ENCODE measurements around the gene KRTAP20-3. TPM values are rescaled to one million over a fixed set of nuclear protein-coding genes. Genes with fewer than 3 reads are reported as not detected.

KRTAP20-3 gene
- total RNA-seq, 2 experiments from 2014 or later, result not detected

DNA sequence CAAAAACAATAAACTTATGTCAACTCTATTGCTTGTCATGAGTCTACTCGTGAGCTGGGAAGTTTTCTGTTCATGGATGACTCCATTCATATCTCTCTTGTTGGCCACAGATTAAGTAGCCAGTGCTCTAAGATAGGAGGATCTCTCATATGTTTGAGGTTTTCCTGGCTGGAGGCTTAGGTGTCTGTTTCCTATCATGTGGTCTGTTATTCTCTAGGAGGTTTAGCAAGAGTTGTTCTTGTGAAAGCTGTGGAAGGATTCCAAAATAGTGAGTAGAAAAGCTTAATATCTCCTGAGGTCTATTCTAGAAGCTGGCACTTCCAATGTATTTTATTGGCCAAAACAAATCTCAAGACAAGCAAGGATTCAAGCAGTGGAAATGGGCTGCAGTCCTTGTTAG lies 13.5 kb upstream of the KRTAP20-3 start:
- Mint-ChIP-seq H3K36me3 (ENCODE audit: low read depth) (no peaks in the 10 kb centered on the region), H3K9me3 (peaks cover 3% of the 10 kb centered on the region), H3K27ac (no peak overlapping the region), H3K4me1 (no peaks in the 10 kb centered on the region), H3K4me3 (no peak overlapping the region), H3K27me3 (no peaks in the 10 kb centered on the region)
- no peak for DNase-seq
- ChIA-PET POLR2A (no interaction called here), CTCF (interaction anchor here (0.8 kb wide), 1 partner anchor 213 kb away, joined by 5 read pairs; no protein-coding TSS in a partner anchor)

- Mint-ChIP-seq H3K4me1 (no peaks in the 10 kb centered on the region), H3K4me3 (no peak within 1 kb of the TSS), H3K27me3 (no peaks in the 10 kb centered on the region), H3K36me3 (ENCODE audit: low read depth) (no peaks in the 10 kb centered on the region), H3K27ac (no peak within 1 kb of the TSS), H3K9me3 (no peaks in the 10 kb centered on the region)
- DNase-seq, result no peak
- ChIA-PET POLR2A (no interaction called here), CTCF (no interaction called here)
Observed at GRCh38 chr21:30634906-30635305, 7.8 kb upstream of the KRTAP20-3 start, which contains the start of gene KRTAP20-2. TSS of gene KRTAP20-2 (plus strand) at chr21:30635206. CDS start at chr21:30635264, 58 bp downstream.

- no peaks in the 10 kb centered on the region for H3K36me3 Mint-ChIP-seq (ENCODE audit: low read depth)
- H3K27ac Mint-ChIP-seq, result no peak overlapping the region
- POLR2A ChIA-PET, result no interaction called here
- no peaks in the 10 kb centered on the region for H3K4me1 Mint-ChIP-seq
- CTCF ChIA-PET, result no interaction called here
- H3K4me3 Mint-ChIP-seq, result no peak overlapping the region
- no peaks in the 10 kb centered on the region for H3K9me3 Mint-ChIP-seq
- H3K27me3 Mint-ChIP-seq, result no peaks in the 10 kb centered on the region
- DNase-seq, result no peak
Observed at GRCh38 chr21:30638686-30639085, 4.0 kb upstream of the KRTAP20-3 start.

- POLR2A ChIA-PET, result no interaction called here
- Mint-ChIP-seq H3K27ac (no peak overlapping the region), H3K9me3 (no peaks in the 10 kb centered on the region), H3K36me3 (ENCODE audit: low read depth) (no peaks in the 10 kb centered on the region), H3K4me3 (no peak overlapping the region), H3K4me1 (no peaks in the 10 kb centered on the region), H3K27me3 (peaks cover 2% of the 10 kb centered on the region)
- no peak for DNase-seq
- CTCF ChIA-PET, result no interaction called here
Observed at GRCh38 chr21:30646904-30647414, 4.3 kb downstream of the KRTAP20-3 start.

DNA sequence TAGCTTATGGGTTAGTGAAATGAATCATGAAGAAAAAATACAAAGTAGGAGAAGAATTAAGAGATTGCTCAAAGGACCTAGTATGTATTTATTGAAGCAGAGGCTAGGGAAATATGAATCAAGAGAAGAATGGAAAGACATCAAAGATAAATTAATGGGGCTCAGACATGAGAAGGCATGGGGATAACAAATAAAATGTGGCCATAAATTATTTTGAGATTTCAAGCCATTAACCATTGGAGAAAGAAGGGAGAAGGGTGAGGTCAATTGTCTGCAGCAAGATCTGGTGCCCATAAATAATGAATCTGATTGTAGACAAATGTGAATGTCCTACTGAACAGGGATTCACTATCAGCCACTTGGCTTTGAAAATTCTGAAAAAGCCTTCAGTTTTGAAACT lies 10.2 kb downstream of the KRTAP20-3 start:
- Mint-ChIP-seq H3K27ac (no peak overlapping the region), H3K27me3 (no peaks in the 10 kb centered on the region), H3K4me3 (no peak overlapping the region), H3K36me3 (ENCODE audit: low read depth) (no peaks in the 10 kb centered on the region), H3K4me1 (no peaks in the 10 kb centered on the region), H3K9me3 (no peaks in the 10 kb centered on the region)
- POLR2A ChIA-PET, result no interaction called here
- CTCF ChIA-PET, result no interaction called here
- no peak for DNase-seq

- H3K4me1 Mint-ChIP-seq, result no peaks in the 10 kb centered on the region
- H3K27me3 Mint-ChIP-seq, result no peaks in the 10 kb centered on the region
- peaks cover 9% of the 10 kb centered on the region for H3K9me3 Mint-ChIP-seq
- no peak overlapping the region for H3K4me3 Mint-ChIP-seq
- ChIA-PET CTCF (interaction anchor here (1.1 kb wide), 1 partner anchor 35 kb away, joined by 3 read pairs; no protein-coding TSS in a partner anchor), POLR2A (no interaction called here)
- no peak overlapping the region for H3K27ac Mint-ChIP-seq
- DNase-seq, result no peak
- H3K36me3 Mint-ChIP-seq (ENCODE audit: low read depth), result no peaks in the 10 kb centered on the region
Observed at GRCh38 chr21:30668776-30669175, 26.1 kb downstream of the KRTAP20-3 start.

DNA sequence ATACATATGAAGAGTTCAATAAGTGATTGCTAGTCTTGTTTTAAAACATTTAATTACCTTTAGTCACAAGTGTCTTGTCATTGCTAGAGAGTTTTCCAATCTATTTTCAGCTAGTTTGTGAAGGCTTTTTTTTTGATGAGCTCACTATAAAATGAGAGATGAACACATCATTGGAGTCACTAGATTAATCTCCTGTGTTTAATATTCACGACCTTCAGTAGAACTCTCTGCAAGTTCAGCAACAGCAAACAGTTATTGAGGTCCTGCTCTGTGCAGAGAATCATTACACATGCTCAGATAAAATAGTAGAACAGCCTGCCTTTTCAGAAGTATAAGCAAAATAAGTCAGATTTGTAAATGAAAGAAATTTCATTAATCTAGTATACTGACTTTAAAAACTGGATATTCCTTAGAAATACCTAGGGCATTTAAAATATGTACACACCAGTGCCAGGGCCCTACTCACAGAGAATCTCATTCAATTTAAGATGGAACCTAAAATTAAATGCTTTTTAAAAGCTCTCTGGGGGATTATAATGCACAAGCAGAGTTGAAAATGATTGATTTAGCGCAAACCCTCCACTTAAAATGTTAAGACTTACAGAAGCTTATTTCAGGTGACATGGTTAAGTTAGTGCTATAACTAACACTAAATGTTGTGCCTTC lies 30.5 kb downstream of the KRTAP20-3 start:
- CTCF ChIA-PET, result no interaction called here

GRCh38 chr21:30674312-30674711 lies 31.6 kb downstream of the KRTAP20-3 start:
- Mint-ChIP-seq H3K36me3 (ENCODE audit: low read depth) (no peaks in the 10 kb centered on the region), H3K9me3 (peaks cover 6% of the 10 kb centered on the region), H3K27me3 (no peaks in the 10 kb centered on the region), H3K4me1 (no peaks in the 10 kb centered on the region), H3K4me3 (no peak overlapping the region), H3K27ac (no peak overlapping the region)
- CTCF ChIA-PET, result no interaction called here
- DNase-seq, result no peak
- POLR2A ChIA-PET, result no interaction called here

More for the DNA sequence above, 30.5 kb downstream of the KRTAP20-3 start:
- no peak for DNase-seq
- Mint-ChIP-seq H3K27ac (no peak overlapping the region), H3K4me3 (no peak overlapping the region), H3K4me1 (no peaks in the 10 kb centered on the region), H3K9me3 (peaks cover 9% of the 10 kb centered on the region), H3K27me3 (no peaks in the 10 kb centered on the region), H3K36me3 (ENCODE audit: low read depth) (no peaks in the 10 kb centered on the region)
- POLR2A ChIA-PET, result no interaction called here

- H3K4me1 Mint-ChIP-seq, result no peaks in the 10 kb centered on the region
- ChIA-PET CTCF (no interaction called here), POLR2A (no interaction called here)
- no peak overlapping the region for H3K27ac Mint-ChIP-seq
- H3K27me3 Mint-ChIP-seq, result no peaks in the 10 kb centered on the region
- DNase-seq, result no peak
- peaks cover under 1% of the 10 kb centered on the region for H3K9me3 Mint-ChIP-seq
- no peaks in the 10 kb centered on the region for H3K36me3 Mint-ChIP-seq (ENCODE audit: low read depth)
- H3K4me3 Mint-ChIP-seq, result no peak overlapping the region
Observed at GRCh38 chr21:30676737-30677136, 34.1 kb downstream of the KRTAP20-3 start.

DNA sequence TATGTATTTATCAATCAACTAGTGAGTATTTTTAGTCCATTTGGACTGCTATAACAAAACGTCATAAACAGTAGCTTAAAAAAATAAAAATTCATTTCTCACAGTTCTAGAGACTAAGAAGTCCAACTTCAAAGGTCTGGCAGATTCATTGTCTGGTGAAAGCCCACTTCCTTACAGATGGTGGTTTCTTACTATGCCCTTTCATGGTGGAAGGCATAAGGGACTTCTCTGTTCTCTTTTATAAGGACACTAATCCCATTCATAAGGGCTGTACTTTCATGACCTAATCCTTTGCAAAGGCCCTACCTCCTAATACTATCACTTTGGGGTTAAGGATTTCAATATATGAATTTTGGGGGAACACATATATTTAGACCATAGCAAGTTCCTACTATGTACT lies 37.9 kb downstream of the KRTAP20-3 start:
- DNase-seq, result no peak
- H3K9me3 Mint-ChIP-seq, result no peaks in the 10 kb centered on the region
- H3K4me3 Mint-ChIP-seq, result no peak overlapping the region
- CTCF ChIA-PET, result no interaction called here
- H3K27ac Mint-ChIP-seq, result no peak overlapping the region
- no peaks in the 10 kb centered on the region for H3K36me3 Mint-ChIP-seq (ENCODE audit: low read depth)
- H3K27me3 Mint-ChIP-seq, result no peaks in the 10 kb centered on the region
- no peaks in the 10 kb centered on the region for H3K4me1 Mint-ChIP-seq
- POLR2A ChIA-PET, result no interaction called here

DNA sequence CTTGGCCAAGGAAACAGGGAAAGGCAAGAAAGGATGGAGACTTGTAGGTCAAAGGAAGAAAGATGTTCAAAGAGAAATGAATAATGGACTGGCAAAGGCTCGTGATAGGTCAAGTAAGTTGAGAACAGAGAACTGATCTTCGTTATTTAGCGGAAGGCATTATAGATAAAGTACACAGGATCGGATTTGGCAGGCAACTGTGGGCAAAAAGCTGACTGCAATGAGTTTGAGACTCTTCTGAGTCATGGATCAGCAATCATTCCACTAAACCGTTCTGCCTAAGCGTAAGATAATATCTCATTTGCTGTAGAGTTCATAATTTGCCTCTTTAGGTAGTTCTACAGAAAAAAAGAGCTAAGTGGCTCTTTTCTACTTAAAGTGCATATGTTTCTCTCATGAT lies 41.8 kb downstream of the KRTAP20-3 start:
- Mint-ChIP-seq H3K4me1 (no peaks in the 10 kb centered on the region), H3K27ac (no peak overlapping the region), H3K4me3 (no peak overlapping the region), H3K9me3 (no peaks in the 10 kb centered on the region), H3K36me3 (ENCODE audit: low read depth) (no peaks in the 10 kb centered on the region), H3K27me3 (no peaks in the 10 kb centered on the region)
- ChIA-PET POLR2A (no interaction called here), CTCF (no interaction called here)
- no peak for DNase-seq

DNA sequence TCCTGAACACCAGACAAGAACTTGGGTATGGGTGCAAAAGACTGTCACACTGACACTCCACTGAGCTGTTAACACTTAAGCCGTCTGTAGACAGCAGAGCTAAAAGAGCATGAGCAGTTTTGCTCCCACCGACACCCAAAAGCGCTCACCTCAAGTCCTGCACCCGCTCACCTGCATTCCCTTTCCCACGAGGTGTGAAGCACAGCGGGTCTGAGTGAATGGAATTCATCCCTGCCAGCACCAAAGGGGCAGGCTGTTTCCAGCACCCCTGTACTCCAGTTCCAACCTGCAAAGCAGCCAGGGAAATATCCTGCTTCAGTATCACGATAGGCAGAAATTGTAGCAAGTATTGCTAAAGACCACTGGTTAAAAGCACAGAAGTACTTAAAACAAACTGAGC lies 47.2 kb downstream of the KRTAP20-3 start:
- peaks cover 2% of the 10 kb centered on the region for H3K9me3 Mint-ChIP-seq
- POLR2A ChIA-PET, result no interaction called here
- no peaks in the 10 kb centered on the region for H3K4me1 Mint-ChIP-seq
- H3K4me3 Mint-ChIP-seq, result no peak overlapping the region
- CTCF ChIA-PET, result interaction anchor here (0.7 kb wide), 1 partner anchor 24 kb away, joined by 4 read pairs; no protein-coding TSS in a partner anchor
- H3K27me3 Mint-ChIP-seq, result peaks cover 3% of the 10 kb centered on the region
- DNase-seq, result no peak
- H3K36me3 Mint-ChIP-seq (ENCODE audit: low read depth), result no peaks in the 10 kb centered on the region
- H3K27ac Mint-ChIP-seq, result no peak overlapping the region
